NCI-H1092 (cell line): ENCODE data around the gene TOMT.

Source experiments
- DNase-seq: peaks from one replicate; lab custom pipeline; 2025; lab: John Stamatoyannopoulos, UW

TOMT gene

GRCh38 chr11:72105888-72106287, at the start of gene TOMT:
TSS of gene TOMT (plus strand) at chr11:72105924. CDS start at chr11:72105952, 28 bp downstream.
- DNase-seq: no peak

- no peak for DNase-seq
Measured at GRCh38 chr11:72058416-72059034, 47.2 kb upstream of the TOMT start.

- no peak for DNase-seq
Measured at GRCh38 chr11:72061739-72062396, 43.9 kb upstream of the TOMT start.

GRCh38 chr11:72066855-72067254, 38.9 kb upstream of the TOMT start:
- DNase-seq: no peak

- no peak for DNase-seq
Measured at GRCh38 chr11:72067266-72067665, 38.5 kb upstream of the TOMT start.

GRCh38 chr11:72067676-72068075, 38.0 kb upstream of the TOMT start:
- DNase-seq: no peak

GRCh38 chr11:72069200-72069599, 36.5 kb upstream of the TOMT start:
- no peak for DNase-seq

- no peak for DNase-seq
Measured at GRCh38 chr11:72069787-72070251, 35.9 kb upstream of the TOMT start.

- no peak for DNase-seq
Measured at GRCh38 chr11:72070491-72070890, 35.2 kb upstream of the TOMT start.

- no peak for DNase-seq
Measured at GRCh38 chr11:72072348-72072747, 33.4 kb upstream of the TOMT start.

- DNase-seq: no peak
Measured at GRCh38 chr11:72075109-72075508, 30.6 kb upstream of the TOMT start.

- no peak for DNase-seq
Measured at GRCh38 chr11:72075756-72076155, 30.0 kb upstream of the TOMT start.

GRCh38 chr11:72078477-72078876, 27.2 kb upstream of the TOMT start:
- no peak for DNase-seq

GRCh38 chr11:72079819-72080325, 25.9 kb upstream of the TOMT start:
- no peak for DNase-seq

- peak; percentile 100 for DNase-seq
Measured at GRCh38 chr11:72080326-72081183, 25.2 kb upstream of the TOMT start, which contains the start of the genes LRRC51 and NUMA1. TSS of gene LRRC51 (plus strand) at chr11:72080850. CDS start at chr11:72089084, 8,234 bp downstream. TSS of gene NUMA1 (minus strand) at chr11:72080542. CDS start at chr11:72035943, 44,599 bp downstream.

GRCh38 chr11:72081184-72081644, 24.5 kb upstream of the TOMT start:
- DNase-seq: no peak

GRCh38 chr11:72081821-72082453, 23.8 kb upstream of the TOMT start:
- DNase-seq: no peak

GRCh38 chr11:72083414-72083813, 22.3 kb upstream of the TOMT start:
- DNase-seq: no peak

- no peak for DNase-seq
Measured at GRCh38 chr11:72084076-72084475, 21.6 kb upstream of the TOMT start.

GRCh38 chr11:72084965-72085364, 20.8 kb upstream of the TOMT start:
- DNase-seq: no peak

- DNase-seq: peak; percentile 10
Measured at GRCh38 chr11:72085621-72086351, 19.9 kb upstream of the TOMT start.
